Stomach smooth muscle (tissue), 2 donors: Measurements from ENCODE around the gene PLEKHM2.

ENCODE experiments used
- H3K27ac ChIP-seq: one replicate; pipeline ENCODE4 v1.7.0; 2013; ENCODE audit warnings: mild to moderate bottlenecking, low read length, inconsistent platforms
- H3K27me3 ChIP-seq, 2 donors: one replicate each; pipeline ENCODE4 v1.7.0; 2013; ENCODE audit warnings: low read length in 2 of 2; ENCODE audit not compliant: insufficient read depth in 2 of 2, control insufficient read depth in 1 of 2
- H3K36me3 ChIP-seq, 2 donors: one replicate each; pipeline ENCODE4 v1.7.0; 2013; ENCODE audit warnings: low read length in 2 of 2; ENCODE audit not compliant: control insufficient read depth in 2 of 2, insufficient read depth in 2 of 2
- H3K4me1 ChIP-seq: one replicate; pipeline ENCODE4 v1.7.0; 2013; ENCODE audit warnings: low read length; ENCODE audit not compliant: control insufficient read depth, insufficient read depth
- H3K4me3 ChIP-seq, 2 donors: one replicate each; pipeline ENCODE4 v1.7.0; 2013; ENCODE audit warnings: low read length in 2 of 2
- H3K9ac ChIP-seq, 2 donors: one replicate each; pipeline ENCODE4 v1.7.0; 2013; ENCODE audit warnings: low read length in 2 of 2, mild to moderate bottlenecking in 1 of 2
- H3K9me3 ChIP-seq, 2 donors: one replicate each; pipeline ENCODE4 v1.7.0; 2013; ENCODE audit warnings: low read length in 2 of 2; ENCODE audit not compliant: control insufficient read depth in 2 of 2
- donor health status: healthy.
- donor health status: Pancreatic carcinoma.

The PLEKHM2 gene

GRCh38 chr1:15702722-15703550, 18.8 kb downstream of the PLEKHM2 start:
- H3K9ac ChIP-seq = peak overlapping the region; percentile 61 to 68

GRCh38 chr1:15703562-15703961, 19.4 kb downstream of the PLEKHM2 start:
- Histone ChIP-seq H3K9ac (peak overlapping the region; percentile 64 to 68), H3K4me1 (peaks cover 43% of the 10 kb centered on the region), H3K4me3 (peak overlapping the region; percentile 4 to 44), H3K36me3 (peaks cover 0 to 4% of the 10 kb centered on the region in 2 donors), H3K9me3 (no peaks in the 10 kb centered on the region), H3K27me3 (no peaks in the 10 kb centered on the region), H3K27ac (peak overlapping the region; percentile 94)

More at GRCh38 chr1:15702722-15703550, 18.8 kb downstream of the PLEKHM2 start:
- Histone ChIP-seq H3K27ac (peak overlapping the region; percentile 94), H3K9me3 (no peaks in the 10 kb centered on the region), H3K4me1 (peaks cover 43% of the 10 kb centered on the region), H3K27me3 (no peaks in the 10 kb centered on the region), H3K36me3 (peaks cover 0 to 4% of the 10 kb centered on the region in 2 donors), H3K4me3 (peak overlapping the region; percentile 4 to 44)

- Histone ChIP-seq H3K9ac (peak overlapping the region in 1 of 2 donors; percentile 64), H3K27me3 (no peaks in the 10 kb centered on the region), H3K4me3 (no peak overlapping the region), H3K4me1 (peaks cover 48% of the 10 kb centered on the region), H3K27ac (peak overlapping the region; percentile 94), H3K9me3 (no peaks in the 10 kb centered on the region), H3K36me3 (peaks cover 0 to 4% of the 10 kb centered on the region in 2 donors)
Observed at GRCh38 chr1:15704526-15705183, 20.5 kb downstream of the PLEKHM2 start.

- Histone ChIP-seq H3K9me3 (no peaks in the 10 kb centered on the region), H3K9ac (no peak overlapping the region), H3K27me3 (no peaks in the 10 kb centered on the region), H3K36me3 (peaks cover 0 to 4% of the 10 kb centered on the region in 2 donors), H3K4me1 (peaks cover 42% of the 10 kb centered on the region), H3K27ac (peak overlapping the region; percentile 94), H3K4me3 (no peak overlapping the region)
Observed at GRCh38 chr1:15705184-15705566, 21.1 kb downstream of the PLEKHM2 start.

GRCh38 chr1:15706751-15707150, 22.6 kb downstream of the PLEKHM2 start:
- peaks cover 36% of the 10 kb centered on the region for H3K4me1 ChIP-seq
- H3K27ac ChIP-seq = no peak overlapping the region
- peaks cover 0 to 4% of the 10 kb centered on the region in 2 donors for H3K36me3 ChIP-seq
- H3K27me3 ChIP-seq = no peaks in the 10 kb centered on the region
- H3K9me3 ChIP-seq = no peaks in the 10 kb centered on the region
- no peak overlapping the region for H3K4me3 ChIP-seq
- peak overlapping the region in 1 of 2 donors; percentile 21 for H3K9ac ChIP-seq

- H3K4me1 ChIP-seq = peaks cover 40% of the 10 kb centered on the region
- peak overlapping the region in 1 of 2 donors; percentile 13 for H3K9ac ChIP-seq
- peaks cover 0 to 4% of the 10 kb centered on the region in 2 donors for H3K36me3 ChIP-seq
- no peaks in the 10 kb centered on the region for H3K27me3 ChIP-seq
- H3K4me3 ChIP-seq = no peak overlapping the region
- H3K9me3 ChIP-seq = no peaks in the 10 kb centered on the region
- no peak overlapping the region for H3K27ac ChIP-seq
Observed at GRCh38 chr1:15707239-15707925, 23.3 kb downstream of the PLEKHM2 start.

GRCh38 chr1:15708486-15709137, 24.5 kb downstream of the PLEKHM2 start:
- no peak overlapping the region for H3K9ac ChIP-seq
- no peaks in the 10 kb centered on the region for H3K9me3 ChIP-seq
- peaks cover 30% of the 10 kb centered on the region for H3K4me1 ChIP-seq
- no peak overlapping the region for H3K27ac ChIP-seq
- H3K27me3 ChIP-seq = no peaks in the 10 kb centered on the region
- H3K4me3 ChIP-seq = no peak overlapping the region
- H3K36me3 ChIP-seq = peaks cover 0 to 4% of the 10 kb centered on the region in 2 donors

- Histone ChIP-seq H3K4me1 (peaks cover 26% of the 10 kb centered on the region), H3K27ac (no peak overlapping the region), H3K9me3 (no peaks in the 10 kb centered on the region), H3K36me3 (peaks cover 0 to 4% of the 10 kb centered on the region in 2 donors), H3K27me3 (no peaks in the 10 kb centered on the region), H3K4me3 (no peak overlapping the region), H3K9ac (no peak overlapping the region)
Observed at GRCh38 chr1:15709226-15709625, 25.1 kb downstream of the PLEKHM2 start.

GRCh38 chr1:15712168-15712567, 28.0 kb downstream of the PLEKHM2 start:
- H3K27me3 ChIP-seq = no peaks in the 10 kb centered on the region
- no peak overlapping the region for H3K9ac ChIP-seq
- H3K27ac ChIP-seq = no peak overlapping the region
- H3K4me1 ChIP-seq = peaks cover 38% of the 10 kb centered on the region
- H3K36me3 ChIP-seq = peaks cover 0 to 6% of the 10 kb centered on the region in 2 donors
- no peaks in the 10 kb centered on the region for H3K9me3 ChIP-seq
- no peak overlapping the region for H3K4me3 ChIP-seq
